Parathyroid adenoma (tissue), 2 donors: Measurements from ENCODE around the gene SYNGR4.

Source experiments
- H2AFZ ChIP-seq: fragments of 300-600 bp; sonication (generic); one replicate; pipeline ENCODE4 v1.7.0; 2017; ENCODE audit warnings: antibody characterized with exemption, mild to moderate bottlenecking
- H3K27ac ChIP-seq: fragments of 300-600 bp; sonication (generic); one replicate; pipeline ENCODE4 v1.7.0; 2017
- H3K27me3 ChIP-seq: fragments of 300-600 bp; sonication (generic); one replicate; pipeline ENCODE4 v1.7.0; 2017; ENCODE audit warnings: low read length; ENCODE audit not compliant: control insufficient read depth, insufficient read depth
- H3K36me3 ChIP-seq: fragments of 300-600 bp; sonication (generic); one replicate; pipeline ENCODE4 v1.7.0; 2017; ENCODE audit warnings: low read length; ENCODE audit not compliant: control insufficient read depth, insufficient read depth
- H3K4me1 ChIP-seq: fragments of 300-600 bp; sonication (generic); one replicate; pipeline ENCODE4 v1.7.0; 2017; ENCODE audit warnings: control low read depth
- H3K4me2 ChIP-seq: fragments of 300-600 bp; sonication (generic); one replicate; pipeline ENCODE4 v1.7.0; 2017; ENCODE audit warnings: low read length
- H3K4me3 ChIP-seq: fragments of 300-600 bp; sonication (generic); one replicate; pipeline ENCODE4 v1.7.0; 2017; ENCODE audit warnings: low read depth, low read length
- H3K79me2 ChIP-seq: fragments of 300-600 bp; sonication (generic); one replicate; pipeline ENCODE4 v1.7.0; 2017; ENCODE audit warnings: control low read depth
- H3K9ac ChIP-seq: fragments of 300-600 bp; sonication (generic); one replicate; pipeline ENCODE4 v1.7.0; 2017; ENCODE audit warnings: mild to moderate bottlenecking
- H3K9me3 ChIP-seq: fragments of 300-600 bp; sonication (generic); one replicate; pipeline ENCODE4 v1.7.0; 2017; ENCODE audit warnings: low read length; ENCODE audit not compliant: control insufficient read depth
- CTCF ChIP-seq: fragments of 300-600 bp; sonication (generic); IDR thresholded peaks from one replicate; pipeline ENCODE4 v1.7.0; 2017; ENCODE audit warnings: antibody characterized with exemption, mild to moderate bottlenecking
- donor health status: primary hyperparathyroidism.

SYNGR4 gene

GRCh38 chr19:48355365-48355954, 8.7 kb upstream of the SYNGR4 start:
- Histone ChIP-seq H3K4me3 (no peak overlapping the region), H3K79me2 (peaks cover 4% of the 10 kb centered on the region), H3K9me3 (no peaks in the 10 kb centered on the region), H2AFZ (no peak overlapping the region), H3K27me3 (no peaks in the 10 kb centered on the region), H3K36me3 (no peaks in the 10 kb centered on the region), H3K27ac (no peak overlapping the region), H3K4me1 (no peaks in the 10 kb centered on the region), H3K4me2 (no peak overlapping the region), H3K9ac (no peak overlapping the region)
- no peak for TF ChIP-seq CTCF

GRCh38 chr19:48359123-48359522, 5.0 kb upstream of the SYNGR4 start:
- H3K36me3 ChIP-seq, result no peaks in the 10 kb centered on the region

GRCh38 chr19:48361912-48362311, 2.3 kb upstream of the SYNGR4 start:
- Histone ChIP-seq H3K9ac (no peak overlapping the region), H3K79me2 (no peaks in the 10 kb centered on the region), H2AFZ (no peak overlapping the region), H3K4me2 (no peak overlapping the region), H3K4me3 (no peak overlapping the region), H3K27me3 (no peaks in the 10 kb centered on the region), H3K4me1 (peaks cover 7% of the 10 kb centered on the region), H3K27ac (no peak overlapping the region), H3K36me3 (no peaks in the 10 kb centered on the region), H3K9me3 (no peaks in the 10 kb centered on the region)
- TF ChIP-seq CTCF, result no peak

More at GRCh38 chr19:48359123-48359522, 5.0 kb upstream of the SYNGR4 start:
- Histone ChIP-seq H3K4me1 (peaks cover 7% of the 10 kb centered on the region), H3K9ac (no peak overlapping the region), H3K79me2 (no peaks in the 10 kb centered on the region), H3K4me3 (no peak overlapping the region), H3K4me2 (no peak overlapping the region), H3K27ac (no peak overlapping the region), H2AFZ (no peak overlapping the region), H3K9me3 (no peaks in the 10 kb centered on the region), H3K27me3 (no peaks in the 10 kb centered on the region)
- TF ChIP-seq CTCF, result no peak

GRCh38 chr19:48362716-48363499, 1.3 kb upstream of the SYNGR4 start:
- H2AFZ ChIP-seq, result peak overlapping the region; percentile 88
- H3K4me2 ChIP-seq, result peak overlapping the region; percentile 75
- H3K27ac ChIP-seq, result peak overlapping the region; percentile 93
- H3K36me3 ChIP-seq, result no peaks in the 10 kb centered on the region
- TF ChIP-seq CTCF, result no peak
- H3K79me2 ChIP-seq, result no peaks in the 10 kb centered on the region
- no peaks in the 10 kb centered on the region for H3K27me3 ChIP-seq
- H3K9me3 ChIP-seq, result no peaks in the 10 kb centered on the region
- peaks cover 10% of the 10 kb centered on the region for H3K4me1 ChIP-seq
- peak overlapping the region; percentile 61 for H3K4me3 ChIP-seq
- H3K9ac ChIP-seq, result peak overlapping the region; percentile 69

- H3K79me2 ChIP-seq, result no peaks in the 10 kb centered on the region
- peak overlapping the region; percentile 75 for H3K4me2 ChIP-seq
- H3K9me3 ChIP-seq, result no peaks in the 10 kb centered on the region
- peak overlapping the region; percentile 61 for H3K4me3 ChIP-seq
- H3K4me1 ChIP-seq, result peaks cover 10% of the 10 kb centered on the region
- TF ChIP-seq CTCF, result no peak
- peak overlapping the region; percentile 88 for H2AFZ ChIP-seq
- no peaks in the 10 kb centered on the region for H3K36me3 ChIP-seq
- peak overlapping the region; percentile 93 for H3K27ac ChIP-seq
- no peaks in the 10 kb centered on the region for H3K27me3 ChIP-seq
- H3K9ac ChIP-seq, result peak overlapping the region; percentile 69
Measured at GRCh38 chr19:48363500-48363809, 712 bp upstream of the SYNGR4 start.
